ENCODE measurements around the gene MUCL3.
"Not testable (repeated sequence)": the region's sequence is repeated elsewhere in the genome, so short reads cannot be mapped to it uniquely, and the experiment has no call there.

MUCL3 gene

DNA sequence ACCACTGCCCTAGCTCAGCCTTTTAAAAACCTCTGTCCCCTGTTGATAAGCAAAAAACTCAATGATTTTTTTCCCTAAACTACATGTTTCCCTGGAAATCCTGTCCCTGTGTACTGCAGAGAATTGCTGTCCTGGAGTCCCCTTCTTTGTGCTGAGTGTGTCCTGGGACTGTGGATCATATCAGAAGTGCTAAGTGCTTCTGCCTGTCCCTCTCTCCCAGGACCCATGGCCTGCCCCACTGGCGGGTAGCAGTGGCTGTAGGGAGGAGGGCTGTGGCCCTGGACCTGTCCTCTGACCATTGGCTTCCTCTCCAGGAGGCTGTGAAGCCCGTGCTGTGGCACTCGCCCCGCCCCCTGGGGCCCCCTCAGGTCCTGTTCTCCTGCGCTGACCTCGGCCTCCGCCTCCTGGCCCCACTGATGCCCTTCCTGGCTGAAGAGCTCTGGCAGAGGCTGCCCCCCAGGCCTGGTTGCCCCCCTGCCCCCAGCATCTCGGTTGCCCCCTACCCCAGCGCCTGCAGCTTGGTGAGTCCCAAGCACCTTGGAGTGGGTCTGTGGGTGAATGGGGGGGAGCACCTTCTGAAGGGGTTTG, 16.6 kb upstream of the MUCL3 start:
- H3K27ac ChIP-seq (ENCODE audit: low read depth in 2 of 2, low read length in 2 of 2); H3K9ac ChIP-seq (ENCODE audit: low read depth in 1 of 2, low read length in 2 of 2); H3K4me3 ChIP-seq (ENCODE audit: low read length in 2 of 2); H3K4me1 ChIP-seq (ENCODE audit: control insufficient read depth in 2 of 2, insufficient read depth in 2 of 2, low read length in 2 of 2); H3K27me3 ChIP-seq (ENCODE audit: control insufficient read depth in 2 of 2, insufficient read depth in 2 of 2, low read length in 2 of 2); H3K9me3 ChIP-seq (ENCODE audit: control insufficient read depth in 2 of 2, low read length in 2 of 2): not testable (repeated sequence)
- peaks cover 56 to 57% of the 10 kb centered on the region in 2 donors for H3K36me3 ChIP-seq (ENCODE audit: control insufficient read depth in 2 of 2, insufficient read depth in 2 of 2, low read length in 2 of 2)

DNA sequence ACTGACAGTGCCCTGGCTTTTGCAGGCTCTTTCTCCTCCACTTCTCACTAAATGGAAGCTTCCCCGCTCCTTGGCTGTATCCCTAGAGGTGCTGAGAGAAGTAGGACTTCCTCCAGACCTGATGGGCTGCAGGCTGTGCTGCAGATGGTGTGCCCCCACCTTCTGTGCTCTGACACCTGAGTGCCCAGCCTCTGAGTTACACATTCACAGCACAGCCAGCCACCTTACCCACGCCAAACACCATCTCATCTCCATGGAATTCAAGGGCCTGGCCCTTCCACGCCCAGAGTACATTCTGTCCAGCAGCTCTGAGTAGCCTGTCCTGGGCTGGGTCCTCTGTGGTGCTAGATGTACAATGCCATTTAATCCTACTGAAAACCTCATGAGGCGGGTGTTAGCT, 14.1 kb upstream of the MUCL3 start:
- Histone ChIP-seq H3K27ac (ENCODE audit: low read depth in 2 of 2, low read length in 2 of 2) (no peak overlapping the region), H3K9me3 (ENCODE audit: control insufficient read depth in 2 of 2, low read length in 2 of 2) (peaks cover 0 to 3% of the 10 kb centered on the region in 2 donors), H3K36me3 (ENCODE audit: control insufficient read depth in 2 of 2, insufficient read depth in 2 of 2, low read length in 2 of 2) (peaks cover 33% of the 10 kb centered on the region in 2 donors)

DNA sequence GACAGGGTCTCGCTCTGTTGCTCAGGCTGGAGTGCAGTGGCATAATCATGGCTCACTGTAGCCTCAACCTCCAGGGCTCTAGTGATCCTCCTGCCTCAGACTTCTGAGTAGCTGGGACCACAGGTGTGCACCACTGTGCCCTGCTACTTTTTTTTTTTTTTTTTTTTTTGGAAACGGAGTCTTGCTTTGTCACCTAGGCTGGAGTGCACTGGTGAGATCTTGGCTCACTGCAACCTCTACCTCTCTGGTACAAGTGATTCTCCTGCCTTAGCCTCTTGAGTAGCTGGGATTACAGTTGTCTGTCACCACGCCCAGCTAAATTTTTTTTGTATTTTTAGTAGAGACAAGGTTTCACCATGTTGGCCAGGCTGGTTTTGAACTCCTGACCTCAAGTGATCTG, 13.7 kb upstream of the MUCL3 start:
- H3K4me3 ChIP-seq (ENCODE audit: low read length in 2 of 2); H3K9me3 ChIP-seq (ENCODE audit: control insufficient read depth in 2 of 2, low read length in 2 of 2); H3K27me3 ChIP-seq (ENCODE audit: control insufficient read depth in 2 of 2, insufficient read depth in 2 of 2, low read length in 2 of 2); H3K9ac ChIP-seq (ENCODE audit: low read depth in 1 of 2, low read length in 2 of 2); H3K27ac ChIP-seq (ENCODE audit: low read depth in 2 of 2, low read length in 2 of 2); H3K4me1 ChIP-seq (ENCODE audit: control insufficient read depth in 2 of 2, insufficient read depth in 2 of 2, low read length in 2 of 2): not testable (repeated sequence)
- H3K36me3 ChIP-seq (ENCODE audit: control insufficient read depth in 2 of 2, insufficient read depth in 2 of 2, low read length in 2 of 2) = peaks cover 29% of the 10 kb centered on the region in 2 donors

More for the DNA sequence above, 14.1 kb upstream of the MUCL3 start:
- H3K4me1 ChIP-seq (ENCODE audit: control insufficient read depth in 2 of 2, insufficient read depth in 2 of 2, low read length in 2 of 2) = no peaks in the 10 kb centered on the region
- H3K9ac ChIP-seq (ENCODE audit: low read depth in 1 of 2, low read length in 2 of 2) = no peak overlapping the region
- no peak overlapping the region for H3K4me3 ChIP-seq (ENCODE audit: low read length in 2 of 2)
- no peaks in the 10 kb centered on the region for H3K27me3 ChIP-seq (ENCODE audit: control insufficient read depth in 2 of 2, insufficient read depth in 2 of 2, low read length in 2 of 2)

DNA sequence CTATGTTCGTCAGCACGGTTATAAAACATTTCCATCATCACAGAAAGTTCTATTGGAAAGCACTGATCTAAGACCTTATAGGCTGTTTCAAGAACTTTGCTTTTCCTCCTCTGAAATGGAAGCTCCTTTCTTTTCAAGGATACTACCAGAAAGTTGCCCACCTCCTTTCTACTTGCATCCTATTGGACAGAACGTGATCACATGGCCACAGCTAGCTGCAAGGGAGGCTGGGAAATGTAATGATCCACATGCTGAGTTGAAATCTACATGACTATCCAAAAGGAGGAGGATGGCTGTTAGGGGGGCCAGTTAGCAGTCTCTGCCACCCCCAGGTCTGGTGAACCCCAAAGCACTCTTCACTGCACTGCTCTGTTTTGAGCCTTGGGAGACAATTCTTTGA, 12.1 kb upstream of the MUCL3 start:
- Histone ChIP-seq H3K36me3 (ENCODE audit: control insufficient read depth in 2 of 2, insufficient read depth in 2 of 2, low read length in 2 of 2) (peaks cover 13 to 14% of the 10 kb centered on the region in 2 donors), H3K27ac (ENCODE audit: low read depth in 2 of 2, low read length in 2 of 2) (no peak overlapping the region), H3K27me3 (ENCODE audit: control insufficient read depth in 2 of 2, insufficient read depth in 2 of 2, low read length in 2 of 2) (no peaks in the 10 kb centered on the region), H3K9me3 (ENCODE audit: control insufficient read depth in 2 of 2, low read length in 2 of 2) (peaks cover 0 to 3% of the 10 kb centered on the region in 2 donors), H3K9ac (ENCODE audit: low read depth in 1 of 2, low read length in 2 of 2) (no peak overlapping the region), H3K4me1 (ENCODE audit: control insufficient read depth in 2 of 2, insufficient read depth in 2 of 2, low read length in 2 of 2) (no peaks in the 10 kb centered on the region), H3K4me3 (ENCODE audit: low read length in 2 of 2) (no peak overlapping the region)

DNA sequence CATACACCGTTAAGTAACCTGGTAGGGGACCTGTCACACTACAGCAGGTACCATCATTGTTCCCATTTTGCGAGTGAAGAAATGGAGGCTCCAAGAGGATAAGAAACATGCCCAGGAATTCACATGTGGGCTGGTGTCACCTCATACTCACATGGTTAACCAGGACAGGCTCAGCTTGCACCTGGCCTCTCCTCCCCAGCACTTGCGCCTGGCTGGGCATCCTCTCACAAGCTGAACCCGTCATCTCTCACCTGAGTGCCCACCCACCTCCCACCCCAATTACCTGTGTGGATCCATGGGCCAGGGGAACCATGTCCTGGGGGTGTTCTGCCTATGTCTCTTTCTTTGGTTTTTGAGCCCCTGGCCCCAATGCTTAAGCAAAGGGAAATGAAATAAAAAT, 10.3 kb upstream of the MUCL3 start:
- Histone ChIP-seq H3K9me3 (ENCODE audit: control insufficient read depth in 2 of 2, low read length in 2 of 2) (peaks cover 0 to 3% of the 10 kb centered on the region in 2 donors), H3K4me1 (ENCODE audit: control insufficient read depth in 2 of 2, insufficient read depth in 2 of 2, low read length in 2 of 2) (no peaks in the 10 kb centered on the region), H3K27me3 (ENCODE audit: control insufficient read depth in 2 of 2, insufficient read depth in 2 of 2, low read length in 2 of 2) (no peaks in the 10 kb centered on the region), H3K9ac (ENCODE audit: low read depth in 1 of 2, low read length in 2 of 2) (no peak overlapping the region), H3K4me3 (ENCODE audit: low read length in 2 of 2) (no peak overlapping the region), H3K27ac (ENCODE audit: low read depth in 2 of 2, low read length in 2 of 2) (no peak overlapping the region), H3K36me3 (ENCODE audit: control insufficient read depth in 2 of 2, insufficient read depth in 2 of 2, low read length in 2 of 2) (peaks cover 12 to 14% of the 10 kb centered on the region in 2 donors)

DNA sequence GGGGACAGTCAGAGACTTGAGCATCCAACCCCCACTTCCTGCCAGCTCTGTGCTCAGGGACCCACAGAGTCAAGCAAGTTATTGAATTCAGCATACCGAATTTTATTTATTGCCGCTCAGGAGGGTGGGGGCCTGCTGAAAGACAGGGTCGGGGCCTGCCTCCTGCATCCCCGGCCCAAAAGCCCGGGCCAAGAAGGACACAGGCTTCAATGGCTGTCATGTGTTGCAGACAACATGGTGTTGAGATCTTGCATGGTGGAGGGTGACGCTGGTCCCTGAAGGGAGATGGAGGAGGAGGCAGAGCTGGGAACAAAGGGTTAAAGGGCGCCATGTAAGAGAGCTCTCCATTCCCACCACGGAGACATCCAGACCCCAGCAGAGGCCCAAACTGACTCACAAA, 9.5 kb upstream of the MUCL3 start:
- Histone ChIP-seq H3K36me3 (ENCODE audit: control insufficient read depth in 2 of 2, insufficient read depth in 2 of 2, low read length in 2 of 2) (peaks cover 4 to 6% of the 10 kb centered on the region in 2 donors), H3K27me3 (ENCODE audit: control insufficient read depth in 2 of 2, insufficient read depth in 2 of 2, low read length in 2 of 2) (no peaks in the 10 kb centered on the region), H3K27ac (ENCODE audit: low read depth in 2 of 2, low read length in 2 of 2) (no peak overlapping the region), H3K9me3 (ENCODE audit: control insufficient read depth in 2 of 2, low read length in 2 of 2) (peaks cover 0 to 3% of the 10 kb centered on the region in 2 donors), H3K4me1 (ENCODE audit: control insufficient read depth in 2 of 2, insufficient read depth in 2 of 2, low read length in 2 of 2) (no peaks in the 10 kb centered on the region), H3K9ac (ENCODE audit: low read depth in 1 of 2, low read length in 2 of 2) (no peak overlapping the region), H3K4me3 (ENCODE audit: low read length in 2 of 2) (no peak overlapping the region)

DNA sequence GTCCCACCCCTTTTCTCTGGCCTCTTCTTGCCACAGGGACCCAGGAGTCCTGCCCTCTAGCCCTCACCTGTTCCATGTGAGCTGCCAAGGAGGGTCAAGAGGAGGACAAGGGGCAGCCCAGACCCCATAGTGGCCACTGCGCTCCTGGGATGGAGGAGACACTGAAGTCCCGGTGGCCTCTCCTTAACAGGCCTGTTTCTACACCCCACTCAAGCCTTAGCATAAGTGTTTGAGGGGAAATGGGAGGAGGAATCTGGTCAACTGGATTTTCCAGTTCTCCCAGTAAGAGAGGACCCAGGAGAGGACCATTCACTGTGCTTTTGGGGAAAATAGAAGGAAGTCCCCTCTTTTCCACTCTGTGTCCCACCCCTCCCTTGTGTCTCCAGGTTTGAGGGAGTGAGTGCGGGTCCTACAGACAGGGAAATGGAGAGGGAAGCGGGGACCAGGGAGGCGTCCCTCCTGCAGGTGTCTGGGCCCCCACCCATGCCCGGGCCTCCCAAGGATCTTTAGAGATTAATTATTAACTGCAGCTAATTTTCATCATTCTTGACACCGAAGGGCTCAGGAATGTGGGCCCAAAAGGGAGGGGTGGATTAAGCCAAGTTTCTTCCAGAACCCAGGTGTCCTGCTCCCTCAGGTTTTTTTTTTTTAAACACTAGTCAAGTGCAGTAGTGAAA, 8.7 kb upstream of the MUCL3 start, which contains the start of gene SFTA2:
TSS of gene SFTA2 (minus strand) at position 202 of the 677 bp plus-strand sequence. CDS start at position 128, 74 bp downstream.
- no peak within 1 kb of the TSS for H3K4me3 ChIP-seq (ENCODE audit: low read length in 2 of 2)
- H3K9ac ChIP-seq (ENCODE audit: low read depth in 1 of 2, low read length in 2 of 2) = no peak within 1 kb of the TSS
- peaks cover 0 to 3% of the 10 kb centered on the region in 2 donors for H3K9me3 ChIP-seq (ENCODE audit: control insufficient read depth in 2 of 2, low read length in 2 of 2)
- no peaks in the 10 kb centered on the region for H3K4me1 ChIP-seq (ENCODE audit: control insufficient read depth in 2 of 2, insufficient read depth in 2 of 2, low read length in 2 of 2)
- no peaks in the 10 kb centered on the region for H3K36me3 ChIP-seq (ENCODE audit: control insufficient read depth in 2 of 2, insufficient read depth in 2 of 2, low read length in 2 of 2)
- no peak within 1 kb of the TSS for H3K27ac ChIP-seq (ENCODE audit: low read depth in 2 of 2, low read length in 2 of 2)
- no peaks in the 10 kb centered on the region for H3K27me3 ChIP-seq (ENCODE audit: control insufficient read depth in 2 of 2, insufficient read depth in 2 of 2, low read length in 2 of 2)

DNA sequence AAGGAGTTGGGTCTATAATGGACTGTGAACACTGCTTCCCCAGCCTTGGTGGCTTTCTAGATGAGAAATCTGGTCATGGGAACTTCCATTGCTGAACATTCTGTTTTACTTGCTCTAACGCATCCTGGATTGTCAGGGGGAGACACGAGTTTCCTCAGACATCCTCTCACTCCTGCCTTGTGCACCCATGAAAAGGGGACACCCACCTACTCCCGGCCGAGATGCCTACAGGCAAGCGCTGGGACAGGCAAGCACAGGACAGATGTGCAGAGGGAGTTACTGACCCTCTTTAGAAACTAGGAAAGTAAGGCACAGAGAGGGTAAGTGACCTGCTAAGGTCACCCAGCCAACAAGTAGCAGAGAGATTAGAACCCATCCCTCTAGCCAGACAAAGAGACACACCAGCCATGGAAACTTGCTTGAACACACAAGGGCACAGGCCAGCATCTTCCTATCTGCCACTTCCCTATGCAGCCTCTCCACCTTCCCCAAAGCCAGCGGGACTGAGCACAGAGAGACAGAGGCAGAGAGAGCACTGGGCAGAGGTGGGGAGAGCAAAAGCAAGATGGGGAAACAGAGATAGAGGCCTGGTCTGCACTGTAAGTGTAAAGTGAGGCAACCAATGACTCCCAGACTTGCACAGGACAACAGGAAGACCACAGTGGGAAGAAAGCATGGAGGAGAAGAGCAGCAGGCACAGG, 8.0 kb upstream of the MUCL3 start:
- Histone ChIP-seq H3K36me3 (ENCODE audit: control insufficient read depth in 2 of 2, insufficient read depth in 2 of 2, low read length in 2 of 2) (no peaks in the 10 kb centered on the region), H3K4me3 (ENCODE audit: low read length in 2 of 2) (no peak overlapping the region), H3K9ac (ENCODE audit: low read depth in 1 of 2, low read length in 2 of 2) (no peak overlapping the region), H3K27ac (ENCODE audit: low read depth in 2 of 2, low read length in 2 of 2) (no peak overlapping the region), H3K4me1 (ENCODE audit: control insufficient read depth in 2 of 2, insufficient read depth in 2 of 2, low read length in 2 of 2) (no peaks in the 10 kb centered on the region), H3K27me3 (ENCODE audit: control insufficient read depth in 2 of 2, insufficient read depth in 2 of 2, low read length in 2 of 2) (no peaks in the 10 kb centered on the region), H3K9me3 (ENCODE audit: control insufficient read depth in 2 of 2, low read length in 2 of 2) (peaks cover 0 to 3% of the 10 kb centered on the region in 2 donors)

DNA sequence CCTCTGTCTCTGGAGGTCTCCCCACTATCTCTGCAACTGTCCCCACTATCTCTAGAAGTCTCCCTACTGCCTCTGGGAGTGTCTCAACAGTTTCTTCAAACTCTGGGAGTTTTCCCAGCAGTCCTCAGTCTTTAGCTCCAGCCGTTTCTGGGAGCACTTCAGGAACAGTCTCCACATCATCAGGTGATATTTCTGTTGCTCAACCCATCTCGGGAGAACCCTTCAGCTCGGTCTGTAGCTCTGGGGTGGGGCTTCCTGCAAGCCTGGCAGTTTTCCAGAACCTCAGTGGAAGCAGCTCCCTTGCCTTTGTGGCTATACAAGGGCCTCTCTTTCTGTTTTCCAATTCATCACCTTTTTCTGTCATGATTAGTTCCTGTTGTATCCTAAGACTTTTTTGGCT, 5.8 kb upstream of the MUCL3 start:
- H3K9me3 ChIP-seq (ENCODE audit: control insufficient read depth in 2 of 2, low read length in 2 of 2) = no peaks in the 10 kb centered on the region
- peaks cover 0 to 3% of the 10 kb centered on the region in 2 donors for H3K4me1 ChIP-seq (ENCODE audit: control insufficient read depth in 2 of 2, insufficient read depth in 2 of 2, low read length in 2 of 2)
- H3K9ac ChIP-seq (ENCODE audit: low read depth in 1 of 2, low read length in 2 of 2) = no peak overlapping the region
- H3K27ac ChIP-seq (ENCODE audit: low read depth in 2 of 2, low read length in 2 of 2) = no peak overlapping the region
- H3K27me3 ChIP-seq (ENCODE audit: control insufficient read depth in 2 of 2, insufficient read depth in 2 of 2, low read length in 2 of 2) = peaks cover 0 to 4% of the 10 kb centered on the region in 2 donors
- H3K36me3 ChIP-seq (ENCODE audit: control insufficient read depth in 2 of 2, insufficient read depth in 2 of 2, low read length in 2 of 2) = no peaks in the 10 kb centered on the region
- H3K4me3 ChIP-seq (ENCODE audit: low read length in 2 of 2) = no peak overlapping the region

DNA sequence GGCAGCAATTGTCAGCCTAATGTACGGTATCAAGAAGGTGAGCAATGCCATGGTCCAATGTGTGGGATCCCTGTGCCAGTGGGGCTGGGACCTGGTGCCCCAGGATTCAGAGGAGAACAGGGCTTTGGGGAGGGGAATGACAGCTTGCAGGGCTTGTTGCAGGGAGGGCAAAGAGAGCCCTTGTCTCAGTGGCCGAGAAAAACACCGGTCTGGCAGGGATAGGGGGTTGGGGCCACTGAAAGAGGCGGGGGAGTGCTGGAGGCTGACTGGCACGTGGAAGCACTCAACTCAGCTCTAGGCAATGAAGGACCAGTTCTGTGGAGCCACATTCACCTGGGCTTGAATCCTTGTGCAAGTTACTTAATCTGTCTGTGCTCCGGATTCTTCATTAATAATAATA, 3.5 kb upstream of the MUCL3 start:
- peaks cover 3 to 6% of the 10 kb centered on the region in 2 donors for H3K4me1 ChIP-seq (ENCODE audit: control insufficient read depth in 2 of 2, insufficient read depth in 2 of 2, low read length in 2 of 2)
- no peaks in the 10 kb centered on the region for H3K36me3 ChIP-seq (ENCODE audit: control insufficient read depth in 2 of 2, insufficient read depth in 2 of 2, low read length in 2 of 2)
- no peak overlapping the region for H3K27ac ChIP-seq (ENCODE audit: low read depth in 2 of 2, low read length in 2 of 2)
- no peaks in the 10 kb centered on the region for H3K9me3 ChIP-seq (ENCODE audit: control insufficient read depth in 2 of 2, low read length in 2 of 2)
- no peak overlapping the region for H3K4me3 ChIP-seq (ENCODE audit: low read length in 2 of 2)
- H3K27me3 ChIP-seq (ENCODE audit: control insufficient read depth in 2 of 2, insufficient read depth in 2 of 2, low read length in 2 of 2) = peaks cover 5 to 7% of the 10 kb centered on the region in 2 donors
- no peak overlapping the region for H3K9ac ChIP-seq (ENCODE audit: low read depth in 1 of 2, low read length in 2 of 2)

Measured in mucosa of rectum (tissue), 2 donors.